K562 (cell line): Measurements from ENCODE around the gene CDCA5. TPM values are rescaled to one million over a fixed set of nuclear protein-coding genes. Genes with fewer than 3 reads are reported as not detected.

ENCODE experiments used
- ATF7 ChIP-seq: fragments of 450-650 bp; IDR thresholded peaks from 2 replicates; pipeline ENCODE4 v1.7.1; 2014; ENCODE audit warnings: mild to moderate bottlenecking, moderate library complexity
- BACH1 ChIP-seq: fragments of 200-800 bp; sonication (Bioruptor generic); IDR thresholded peaks from 2 replicates; pipeline ENCODE4 v1.6.1; 2016; ENCODE audit warnings: missing genetic modification characterization, missing compliant biosample characterization
- BHLHE40 ChIP-seq: IDR thresholded peaks from 2 replicates; pipeline ENCODE4 v1.6.1; 2011; ENCODE audit warnings: low read length, improper control_type of control experiment
- CAMTA2 ChIP-seq: fragments of 250-450 bp; sonication (Bioruptor Pico); conservative IDR thresholded peaks from 2 replicates; pipeline ENCODE4 v1.5.1; 2022
- CREB3 ChIP-seq: fragments of 450-650 bp; conservative IDR thresholded peaks from 2 replicates; pipeline ENCODE4 v1.6.1; 2016; ENCODE audit warnings: missing genetic modification characterization, low read depth, mild to moderate bottlenecking, missing compliant biosample characterization, moderate library complexity
- CTCFL ChIP-seq: IDR thresholded peaks from 2 replicates; pipeline ENCODE4 v1.6.1; 2011; ENCODE audit warnings: borderline replicate concordance, low read depth, mild to moderate bottlenecking, moderate library complexity, low read length; ENCODE audit not compliant: insufficient read depth, poor library complexity, severe bottlenecking
- ESRRB ChIP-seq: fragments of 250-450 bp; sonication (Bioruptor Pico); IDR thresholded peaks from 2 replicates; pipeline ENCODE4 v1.5.0; 2020; ENCODE audit warnings: mild to moderate bottlenecking, moderate library complexity, borderline replicate concordance
- HDAC2 ChIP-seq: fragments of 450-650 bp; IDR thresholded peaks from 2 replicates; pipeline ENCODE4 v1.6.1; 2016; ENCODE audit warnings: mild to moderate bottlenecking
- HDAC3 ChIP-seq: fragments of 450-650 bp; IDR thresholded peaks from 2 replicates; pipeline ENCODE4 v1.6.1; 2018; ENCODE audit warnings: borderline replicate concordance, mild to moderate bottlenecking, moderate library complexity; ENCODE audit not compliant: partially characterized antibody
- IRF9 ChIP-seq: fragments of 450-650 bp; IDR thresholded peaks from 2 replicates; pipeline ENCODE4 v1.6.1; 2016; ENCODE audit warnings: missing biosample characterization, missing genetic modification characterization
- KLF1 ChIP-seq: fragments of 450-650 bp; IDR thresholded peaks from 2 replicates; pipeline ENCODE4 v1.6.1; 2016; ENCODE audit warnings: missing genetic modification characterization, missing compliant biosample characterization
- MXD1 ChIP-seq: fragments of 250-450 bp; sonication (Bioruptor Pico); IDR thresholded peaks from 2 replicates; pipeline ENCODE4 v1.8.0; 2021; ENCODE audit warnings: borderline replicate concordance, mild to moderate bottlenecking, moderate library complexity; ENCODE audit not compliant: poor library complexity, severe bottlenecking
- MYNN ChIP-seq, 2 experiments: sonication (generic); formaldehyde crosslinking in 1 of 2; IDR thresholded peaks; 2 replicates each; pipeline versions ENCODE4 v1.5.0 to v1.6.1; 2016 to 2020; ENCODE audit warnings: antibody characterized with exemption in 1 of 2, missing genetic modification reagents in 1 of 2
- RCOR1 ChIP-seq, 2 experiments: IDR thresholded peaks; 2 replicates each; pipeline ENCODE4 v1.6.1; 2012; ENCODE audit warnings: low read depth in 2 of 2, low read length in 2 of 2, borderline replicate concordance in 1 of 2, improper control_type of control experiment in 1 of 2
- SREBF2 ChIP-seq: sonication (generic); formaldehyde crosslinking; IDR thresholded peaks from 2 replicates; pipeline ENCODE4 v1.4.0; 2020; ENCODE audit warnings: mild to moderate bottlenecking, missing genetic modification reagents
- SRSF3 ChIP-seq: fragments of 200-400 bp; formaldehyde crosslinking; IDR thresholded peaks from 2 replicates; pipeline ENCODE4 v1.6.1; 2016; ENCODE audit warnings: mild to moderate bottlenecking, low read length, moderate library complexity; ENCODE audit not compliant: insufficient read depth
- TBL1XR1 ChIP-seq, 2 experiments: IDR thresholded peaks; 2 replicates each; pipeline ENCODE4 v1.6.1; 2012; ENCODE audit warnings: improper control_type of control experiment in 2 of 2, low read length in 2 of 2, mild to moderate bottlenecking in 1 of 2
- ZC3H11A ChIP-seq: IDR thresholded peaks from 2 replicates; pipeline ENCODE4 v1.6.1; 2012; ENCODE audit warnings: low read depth, low read length, improper control_type of control experiment
- ZEB2 ChIP-seq: fragments of 450-650 bp; IDR thresholded peaks from 2 replicates; pipeline ENCODE4 v1.6.1; 2016
- ZKSCAN8 ChIP-seq: fragments of 200-800 bp; sonication (Bioruptor generic); IDR thresholded peaks from 2 replicates; pipeline ENCODE4 v1.6.1; 2016; ENCODE audit warnings: missing genetic modification characterization, missing compliant biosample characterization
- ZNF311 ChIP-seq: fragments of 250-450 bp; sonication (Bioruptor Pico); IDR thresholded peaks from 2 replicates; pipeline ENCODE4 v1.4.0; 2020; ENCODE audit warnings: mild to moderate bottlenecking, moderate library complexity
- ZNF644 ChIP-seq: fragments of 200-800 bp; sonication (Bioruptor generic); IDR thresholded peaks from 2 replicates; pipeline ENCODE4 v1.6.1; 2016; ENCODE audit warnings: low read depth, missing genetic modification characterization, missing compliant biosample characterization
- ZNF79 ChIP-seq: fragments of 250-450 bp; sonication (Bioruptor Pico); IDR thresholded peaks from 2 replicates; pipeline ENCODE4 v1.4.0; 2020; ENCODE audit warnings: low read depth, mild to moderate bottlenecking, moderate library complexity
- ZSCAN29 ChIP-seq: fragments of 450-650 bp; IDR thresholded peaks from 2 replicates; pipeline ENCODE4 v1.6.1; 2017
- polyA plus RNA-seq, 8 experiments: library from polyadenylated mRNA; depleted of rRNA in 4 of 8; stranded (reverse) in 5 of 8; unstranded in 3 of 8; fragments of >200 nt; fragmentation: Nextera tagmentation in 2 of 8; fragmentation: Illumina TruSeq in 1 of 8; extraction: Ambion mirVana in 2 of 8; extraction: Trizol in 1 of 8; gene quantifications; 2 replicates each; pipeline versions ENCODE4 v1.2.1 to v1.2.3, GENCODE V29; 2011 to 2014; ENCODE audit warnings: inconsistent platforms in 1 of 8, missing spikeins in 1 of 8
- total RNA-seq, 7 experiments: library from RNA; depleted of rRNA in 6 of 7; stranded (reverse); fragments of >200 nt in 6 of 7; fragmentation: Illumina TruSeq in 2 of 7; extraction: Trizol in 2 of 7; gene quantifications; 2 replicates each; pipeline versions ENCODE4 v1.2.1 to v1.2.3, GENCODE V29; 2011 to 2021; ENCODE audit warnings: low replicate concordance in 1 of 7

CDCA5 gene
- total and polyA plus RNA-seq, 9 of the 15 experiments (the other 6 are each of a cell fraction or from before 2014, with no cell fraction given), result 18.9 to 94.3 (median 64.6) TPM

- no peak for TF ChIP-seq CREB3 (tag)
- peak; percentile 83 for TF ChIP-seq BHLHE40
- TF ChIP-seq ZNF644 (tag), result no peak
- no peak for TF ChIP-seq ESRRB (CRISPR knock-in tag)
- TF ChIP-seq CTCFL, result no peak
- peak; percentile 25 to 77; a peak in 3 of 4 replicates for TF ChIP-seq TBL1XR1 (IDR thresholded peaks at IDR 0.05; ENCODE audit: low read length in 2 of 2)
- TF ChIP-seq MYNN (IDR thresholded peaks at IDR 0.05), result peak; percentile 43; the same call in 1 of the 2 replicates
- TF ChIP-seq MYNN (CRISPR knock-in tag; IDR thresholded peaks at IDR 0.05), result no peak
- TF ChIP-seq ZKSCAN8 (CRISPR knock-in tag), result no peak
- no peak for TF ChIP-seq ZC3H11A
- no peak for TF ChIP-seq KLF1 (tag)
- TF ChIP-seq ZNF311, result no peak
- no peak for TF ChIP-seq ZSCAN29
- TF ChIP-seq IRF9 (tag), result no peak
- TF ChIP-seq SRSF3, result no peak
- no peak for TF ChIP-seq CAMTA2
- peak in 1 of 2 experiments; percentile 71; a peak in 3 of 4 replicates for TF ChIP-seq RCOR1 (IDR thresholded peaks at IDR 0.05; ENCODE audit: borderline replicate concordance in 1 of 2, low read depth in 2 of 2, low read length in 2 of 2)
- no peak for TF ChIP-seq BACH1
- no peak for TF ChIP-seq HDAC3
- TF ChIP-seq ATF7, result peak; percentile 82
- TF ChIP-seq MXD1, result no peak
- TF ChIP-seq SREBF2, result no peak
- TF ChIP-seq HDAC2, result no peak
- no peak for TF ChIP-seq ZNF79 (CRISPR knock-in tag)
- no peak; the same call in 1 of the 2 replicates for TF ChIP-seq ZEB2
Observed at GRCh38 chr11:65121865-65122696, 38.2 kb upstream of the CDCA5 start, which contains the start of the genes FAU and MRPL49 (continued).
